ENCODE data around the gene CITED4.

Gene CITED4

DNA sequence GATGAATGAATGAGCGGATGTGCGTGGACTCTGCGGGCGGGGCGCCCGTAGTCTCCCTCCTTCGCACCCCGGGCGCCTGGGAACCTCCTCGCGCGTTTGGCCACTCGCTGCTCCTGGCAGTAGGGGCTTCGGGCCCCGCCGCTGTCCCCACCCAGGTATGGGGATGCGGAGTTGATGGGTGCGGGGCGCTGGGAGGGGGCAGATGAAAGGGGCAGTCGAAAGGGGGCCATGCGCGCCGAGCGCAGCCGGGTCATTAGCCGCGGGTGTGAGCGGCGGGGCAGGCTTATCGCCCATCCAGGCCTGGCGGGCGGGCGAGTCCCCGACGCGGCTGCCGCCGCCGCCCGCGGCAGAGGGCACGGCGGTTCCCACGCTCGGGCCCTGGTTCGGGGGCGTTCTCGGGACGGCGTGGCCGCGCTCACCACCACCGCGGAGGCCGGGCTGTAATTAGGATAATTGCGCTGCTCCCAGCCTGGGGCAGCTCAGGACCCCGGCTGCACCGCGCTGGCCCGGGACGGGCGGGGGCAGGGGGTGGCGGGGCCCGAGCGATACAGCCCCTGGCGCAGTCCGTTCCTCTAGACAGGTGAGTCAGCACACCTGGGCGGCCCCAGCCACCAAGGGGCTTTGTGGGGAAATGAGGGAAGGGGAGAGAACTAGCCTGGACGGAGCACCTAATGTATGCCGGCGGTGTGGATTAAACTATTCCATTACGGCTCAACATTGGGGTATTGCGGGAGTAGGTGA is 22.1 kb upstream of the CITED4 start:
- DNase-seq: no peak

DNA sequence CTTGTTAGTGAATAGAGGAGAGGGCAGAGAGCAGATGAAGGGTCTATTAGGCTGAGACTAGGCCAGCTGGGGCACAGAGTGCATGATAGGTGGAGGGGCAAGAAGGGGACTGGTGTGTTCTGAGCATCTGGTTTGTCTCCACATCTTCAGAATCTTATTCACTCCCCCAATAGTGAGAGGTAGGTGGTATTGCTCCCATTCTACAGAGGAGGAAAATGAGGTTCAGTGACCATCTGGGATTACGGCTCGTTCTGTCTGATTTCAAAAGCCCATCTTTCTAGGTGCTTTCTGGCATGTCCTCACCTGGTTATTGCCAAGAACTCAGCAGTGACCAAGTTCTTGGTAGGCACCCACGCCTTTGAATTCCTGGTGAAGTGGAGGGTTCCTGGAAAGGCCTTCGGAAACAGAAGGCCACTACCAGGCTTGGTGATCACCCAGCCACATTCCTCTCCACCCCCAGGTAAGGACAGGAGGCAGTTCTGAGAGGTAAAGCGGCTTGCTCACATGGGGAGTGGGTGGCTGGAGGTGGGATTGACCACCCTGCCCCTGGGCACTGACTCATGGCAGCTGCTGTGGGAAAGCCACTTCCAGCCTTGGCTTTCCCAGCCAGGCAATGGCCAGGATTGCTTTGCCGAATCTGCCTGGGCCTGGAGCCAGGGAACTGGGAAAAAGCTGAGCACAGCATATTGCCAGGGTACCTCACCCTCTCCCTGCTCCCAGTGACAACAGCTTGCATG is 18.8 kb upstream of the CITED4 start:
- DNase-seq: no peak

DNA sequence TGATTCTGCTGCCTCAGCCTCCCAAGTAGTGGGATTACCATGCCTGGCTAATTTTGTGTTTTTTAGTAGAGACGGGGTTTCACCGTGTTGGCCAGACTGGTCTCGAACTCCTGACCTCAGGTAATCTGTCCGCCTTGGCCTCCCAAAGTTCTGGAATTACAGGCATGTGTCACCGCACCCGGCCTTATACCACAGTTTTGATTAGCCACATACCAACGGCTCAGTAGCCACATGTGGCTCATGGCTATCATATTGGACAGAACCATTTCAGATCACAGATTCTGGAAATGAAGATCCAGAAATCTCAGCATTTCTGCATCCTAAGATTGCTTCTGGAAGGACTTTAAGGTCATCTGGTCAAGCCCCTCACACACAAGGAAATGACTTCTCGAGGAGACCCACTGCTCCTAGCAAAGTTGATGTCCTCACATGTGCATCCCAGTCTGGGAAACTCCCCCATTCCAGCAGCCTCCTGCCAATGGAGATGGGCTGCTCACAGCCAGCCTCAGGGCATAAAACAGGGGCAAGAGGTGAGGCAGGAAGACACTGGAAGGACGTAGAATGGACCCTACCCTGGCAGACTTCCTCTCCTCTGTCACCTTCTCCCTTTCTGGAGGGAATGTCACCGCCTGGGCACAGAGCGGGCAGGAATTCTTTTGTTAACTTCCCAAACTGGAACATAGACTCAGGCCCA is 17.5 kb upstream of the CITED4 start:
- no peak for DNase-seq

DNA sequence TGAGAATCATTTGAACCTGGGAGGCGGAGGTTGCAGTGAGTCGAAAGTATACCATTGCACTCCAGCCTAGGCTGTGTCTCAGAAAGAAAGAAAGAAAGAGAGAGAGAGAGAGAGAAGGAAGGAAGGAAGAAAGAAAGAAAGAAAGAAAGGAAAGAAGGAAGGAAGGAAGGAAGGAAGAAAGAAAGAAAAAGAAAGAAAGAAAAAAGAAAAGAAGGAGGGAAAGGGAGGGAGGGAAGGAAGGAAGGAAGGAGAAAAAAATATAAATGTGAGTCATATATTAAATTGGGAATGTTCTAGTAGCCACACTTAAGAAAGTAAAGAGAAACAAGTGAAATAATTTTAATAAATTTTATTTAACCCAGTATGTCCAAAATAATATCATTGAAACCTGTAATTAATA is 16.7 kb upstream of the CITED4 start:
- DNase-seq: no peak

DNA sequence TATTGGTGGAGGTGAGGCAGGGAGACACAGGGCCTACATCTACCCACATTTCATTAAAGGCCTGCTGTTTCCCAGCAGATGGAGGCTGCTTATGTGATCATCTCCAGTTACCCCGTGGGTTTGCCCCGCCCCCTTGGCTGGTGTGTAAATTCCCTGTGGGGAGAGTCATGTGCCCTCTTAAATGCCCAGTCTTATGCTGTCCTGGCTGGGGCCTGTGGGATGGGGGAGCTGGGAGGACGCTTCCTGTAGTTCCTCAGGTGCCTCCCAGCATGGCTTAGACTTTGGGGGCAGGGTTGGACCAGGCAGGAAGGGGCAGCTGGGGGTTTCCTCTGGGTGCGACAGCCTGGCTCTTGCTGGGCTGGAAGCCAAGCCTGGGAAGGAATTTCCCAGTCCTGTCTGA is 15.5 kb upstream of the CITED4 start:
- DNase-seq: peak; percentile 97

DNA sequence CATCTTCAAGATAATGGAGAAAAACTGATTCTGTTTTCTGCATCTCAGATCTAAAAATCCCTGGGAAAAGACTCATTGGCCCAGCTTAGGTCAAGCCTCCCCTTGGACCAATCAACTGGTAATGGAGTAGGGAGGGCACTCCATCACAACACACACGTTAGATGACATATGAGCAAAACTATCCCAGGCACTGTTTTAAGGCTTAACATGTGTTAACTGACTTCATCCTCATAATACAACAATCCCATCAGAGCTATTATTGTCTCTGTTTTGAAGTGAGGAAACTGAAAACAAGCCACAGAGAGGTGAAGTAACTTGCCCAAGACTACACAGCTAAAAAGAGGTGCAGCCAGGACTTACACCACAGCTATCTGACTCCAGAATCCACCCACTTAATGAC is 14.7 kb upstream of the CITED4 start:
- peak; percentile 39 for DNase-seq

DNA sequence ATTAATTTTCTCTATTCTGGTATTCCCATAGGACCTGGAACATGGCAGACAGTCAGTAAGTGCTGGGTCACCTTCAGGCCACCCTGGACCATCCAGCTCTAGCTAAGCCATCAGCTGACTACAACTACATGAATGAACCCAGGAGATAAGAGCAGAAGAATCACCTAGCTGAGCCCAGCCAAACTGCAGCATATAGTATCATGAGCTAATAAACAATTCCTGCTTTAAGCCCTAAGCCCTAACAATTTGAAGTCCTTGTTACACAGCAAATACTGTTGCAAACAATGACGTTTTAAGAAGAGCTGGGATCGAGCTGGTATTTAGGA is 14.2 kb upstream of the CITED4 start:
- DNase-seq: no peak

DNA sequence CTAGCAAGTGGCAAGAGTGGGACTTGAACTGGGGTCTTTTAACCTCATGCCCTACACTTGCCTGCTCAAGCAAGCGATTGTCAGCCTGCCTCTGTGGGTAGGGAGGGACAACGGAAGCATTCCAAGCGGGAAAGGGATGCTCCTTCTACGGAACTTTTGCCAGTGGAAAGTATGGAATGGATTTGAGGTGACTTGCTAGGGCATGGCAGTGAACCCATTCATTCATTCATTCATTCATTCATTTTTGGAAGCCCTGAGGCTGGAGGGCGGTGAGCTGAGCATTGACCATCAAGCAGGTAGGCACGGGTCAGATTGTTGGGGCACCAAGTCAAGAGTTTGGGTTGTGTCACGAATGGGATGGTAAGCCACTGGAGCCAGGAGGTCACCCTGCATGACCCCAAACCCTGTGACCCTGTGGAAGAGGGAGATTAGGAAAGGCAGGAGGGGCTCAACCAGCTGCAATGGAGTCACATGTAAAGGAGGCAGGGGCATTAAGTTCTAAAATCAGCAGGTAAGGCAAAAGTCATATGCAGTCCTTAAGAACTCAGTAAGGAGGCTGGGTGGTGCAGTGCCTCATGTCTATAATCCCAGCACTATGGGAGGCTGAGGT is 11.8 kb upstream of the CITED4 start:
- no peak for DNase-seq

DNA sequence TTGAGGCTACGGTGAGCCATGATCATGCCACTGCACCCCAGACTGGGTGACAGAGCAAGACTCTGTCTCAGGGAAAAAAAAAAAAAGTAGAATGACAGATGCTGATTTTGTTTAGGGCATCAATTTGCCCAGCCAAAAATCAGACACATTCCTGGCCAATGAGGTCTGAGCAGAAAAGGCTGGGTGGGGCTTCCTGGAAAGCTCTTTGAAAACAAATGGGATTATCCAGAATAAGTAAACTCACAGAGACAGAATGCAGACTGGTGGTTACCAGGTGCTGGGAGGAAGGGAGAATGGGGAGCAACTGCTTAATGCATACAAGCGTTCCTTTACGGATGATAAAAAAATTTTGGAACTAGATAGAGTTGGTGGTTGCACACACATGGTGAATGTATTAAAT is 10.1 kb upstream of the CITED4 start:
- no peak for DNase-seq

DNA sequence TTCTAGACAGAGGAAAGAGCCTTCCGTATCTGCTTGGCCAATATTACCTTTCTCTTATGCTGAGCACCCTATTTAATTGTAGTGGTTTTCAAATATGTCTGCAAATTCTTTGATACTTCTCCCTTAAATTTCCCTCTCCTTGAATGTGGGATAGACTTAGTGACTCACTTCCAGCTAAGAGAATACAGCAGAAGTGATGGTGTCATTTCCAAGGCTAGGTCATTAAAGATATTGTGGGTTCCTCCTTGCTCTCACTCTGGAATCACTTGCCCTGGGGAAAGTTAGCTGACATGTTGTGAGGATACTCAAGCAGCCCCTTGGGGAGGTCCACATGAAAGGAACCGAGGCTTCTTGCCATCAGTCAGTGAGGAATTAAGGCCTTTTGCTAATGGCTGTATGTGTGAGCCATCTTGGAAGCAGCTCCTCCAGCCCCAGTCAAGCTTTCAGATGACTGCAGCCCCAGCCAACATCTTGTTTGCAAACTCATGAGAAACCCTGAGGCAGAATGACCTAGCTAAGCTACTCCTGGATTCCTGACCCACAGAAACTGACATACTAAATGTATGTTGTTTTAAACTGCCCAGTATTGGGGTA is 8.1 kb upstream of the CITED4 start:
- DNase-seq: no peak

DNA sequence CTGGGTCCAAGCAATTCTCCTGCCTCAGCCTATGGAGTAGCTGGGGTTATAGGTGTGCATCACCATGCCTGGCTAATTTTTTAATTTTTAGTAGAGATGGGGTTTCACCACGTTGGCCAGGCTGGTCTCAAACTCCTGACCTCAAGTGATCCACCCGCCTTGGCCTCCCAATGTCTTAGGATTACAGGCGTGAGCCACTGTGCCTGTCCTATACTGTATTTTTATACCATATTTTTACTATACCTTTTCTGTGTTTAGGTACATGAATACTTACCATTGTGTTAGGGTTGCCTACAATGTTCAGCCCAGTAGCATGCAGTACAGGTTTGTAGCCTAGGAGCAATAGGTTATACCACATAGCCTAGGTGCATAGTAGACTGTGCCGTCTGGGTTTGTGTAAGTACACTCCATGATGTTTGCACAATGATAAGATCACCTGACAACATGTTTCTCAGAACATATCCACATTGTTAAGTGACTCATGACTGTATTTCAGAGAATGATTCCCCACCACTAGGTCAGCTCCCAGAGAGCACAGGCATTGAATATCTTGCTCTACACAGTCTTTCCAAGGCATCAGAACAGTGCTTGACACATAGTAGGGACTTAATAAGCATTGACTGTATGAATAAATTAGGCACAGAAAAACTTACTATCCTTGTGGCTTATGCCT is 6.0 kb upstream of the CITED4 start:
- no peak for DNase-seq

DNA sequence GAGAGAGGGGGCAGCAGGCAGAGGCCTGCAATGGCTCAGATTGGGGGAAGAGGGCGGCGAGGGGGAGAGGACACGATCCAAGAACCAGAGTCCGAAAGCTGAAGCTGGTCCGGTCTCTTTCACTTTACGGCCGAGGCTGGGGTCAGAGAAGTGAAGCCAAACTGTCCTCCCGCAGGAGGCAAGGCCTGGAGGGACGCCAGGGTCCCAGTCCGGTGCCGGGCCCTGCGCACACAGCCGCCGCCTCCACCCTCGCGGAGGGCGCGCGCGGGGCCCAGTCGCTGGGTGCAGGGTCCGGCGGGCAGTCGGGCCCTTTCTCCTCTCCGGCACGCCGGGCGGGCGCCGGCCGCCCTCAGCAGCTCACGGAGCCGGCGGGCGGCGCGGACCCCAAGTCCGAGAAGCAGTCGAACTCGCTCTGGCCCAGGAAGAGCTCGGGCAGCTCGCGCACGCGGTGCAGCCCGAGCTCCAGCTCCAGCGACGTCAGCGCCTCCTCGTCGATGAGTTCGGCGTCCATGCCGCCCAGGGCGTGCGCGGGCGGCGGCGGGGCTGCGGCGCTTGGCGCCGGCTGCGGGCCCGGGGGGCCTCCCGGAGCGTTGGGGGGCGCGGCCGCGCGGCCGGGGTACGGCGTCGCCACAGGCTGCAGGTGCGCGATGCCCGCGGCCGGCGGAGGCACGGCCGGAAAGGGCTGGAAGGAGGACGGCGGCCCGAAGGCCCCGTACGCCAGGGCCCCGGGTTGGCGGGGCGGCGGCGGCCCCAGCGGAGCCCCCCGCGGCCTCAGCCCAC is 749 bp downstream of the CITED4 start:
- no peak for DNase-seq

DNA sequence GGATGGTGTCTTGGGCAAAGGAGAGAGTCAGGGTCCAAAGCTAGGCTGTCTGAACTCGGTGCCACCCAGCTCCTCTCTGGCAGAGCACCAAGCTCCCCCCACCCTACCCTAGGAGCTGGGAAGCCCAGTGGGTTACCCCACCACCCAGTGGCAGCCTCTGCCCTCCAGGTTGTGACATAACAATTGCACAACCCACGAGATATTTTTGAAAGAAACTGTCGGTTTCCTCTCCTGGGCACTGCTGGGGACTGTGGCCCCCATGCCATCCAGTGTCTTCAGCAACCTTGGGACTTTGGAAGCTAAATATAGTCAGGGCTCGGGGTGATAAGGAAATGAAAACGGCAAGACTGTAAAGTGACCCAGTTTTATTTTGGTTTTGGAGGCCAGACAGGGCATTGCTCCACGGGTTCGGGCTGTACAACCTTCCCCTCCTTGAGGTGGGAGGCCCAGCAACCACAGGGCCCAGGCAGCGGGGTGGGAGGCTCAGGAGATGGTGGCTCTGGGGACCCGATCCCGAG is 1.4 kb downstream of the CITED4 start:
- no peak for DNase-seq

DNA sequence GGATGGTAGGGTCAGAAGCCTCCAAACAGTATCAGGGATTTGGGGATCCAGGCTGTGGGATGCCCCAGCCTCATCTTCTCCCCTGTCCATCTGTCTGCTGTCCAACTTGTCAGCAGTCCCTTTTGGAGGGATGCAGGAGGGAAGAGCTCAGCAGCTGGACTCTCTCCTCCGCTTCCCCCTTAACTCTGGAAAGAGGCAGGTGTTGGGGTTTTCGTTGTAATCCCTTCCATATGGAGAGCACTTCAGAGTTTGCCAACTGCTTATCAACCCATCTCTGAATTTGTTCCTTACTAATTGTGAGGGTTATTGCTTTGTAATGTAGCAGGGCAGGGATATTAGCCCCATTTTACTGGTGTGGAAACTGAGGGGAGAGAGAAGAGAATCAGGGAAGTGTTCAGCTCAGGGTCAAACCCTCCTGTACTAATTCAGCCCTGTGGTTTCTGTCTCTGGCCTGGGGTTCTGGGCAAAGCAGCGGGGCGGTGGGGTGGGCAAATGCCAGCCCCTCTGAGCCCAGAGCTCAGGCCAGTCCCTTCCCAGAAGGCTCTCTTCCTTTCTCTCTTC is 3.2 kb downstream of the CITED4 start:
- DNase-seq: no peak

DNA sequence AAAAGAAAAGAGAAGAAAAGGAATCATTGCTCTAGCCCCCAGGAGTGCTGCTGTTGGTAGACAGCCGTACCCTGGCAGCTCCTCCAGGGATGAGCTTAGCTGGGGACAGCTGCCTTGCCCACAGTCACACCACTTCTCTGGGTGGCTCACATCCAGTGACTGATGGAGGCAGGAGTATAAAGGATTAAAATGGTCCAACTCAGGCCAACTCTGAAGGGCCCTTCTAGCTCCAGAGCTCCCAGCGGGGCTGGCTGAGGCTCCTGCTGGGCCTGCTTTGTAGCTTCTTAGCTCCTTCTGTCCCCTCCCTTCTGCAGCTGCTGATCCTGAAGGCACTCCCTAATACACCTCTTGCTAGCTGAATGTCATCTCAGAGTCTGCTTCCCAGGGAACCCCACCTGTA is 4.4 kb downstream of the CITED4 start:
- no peak for DNase-seq

DNA sequence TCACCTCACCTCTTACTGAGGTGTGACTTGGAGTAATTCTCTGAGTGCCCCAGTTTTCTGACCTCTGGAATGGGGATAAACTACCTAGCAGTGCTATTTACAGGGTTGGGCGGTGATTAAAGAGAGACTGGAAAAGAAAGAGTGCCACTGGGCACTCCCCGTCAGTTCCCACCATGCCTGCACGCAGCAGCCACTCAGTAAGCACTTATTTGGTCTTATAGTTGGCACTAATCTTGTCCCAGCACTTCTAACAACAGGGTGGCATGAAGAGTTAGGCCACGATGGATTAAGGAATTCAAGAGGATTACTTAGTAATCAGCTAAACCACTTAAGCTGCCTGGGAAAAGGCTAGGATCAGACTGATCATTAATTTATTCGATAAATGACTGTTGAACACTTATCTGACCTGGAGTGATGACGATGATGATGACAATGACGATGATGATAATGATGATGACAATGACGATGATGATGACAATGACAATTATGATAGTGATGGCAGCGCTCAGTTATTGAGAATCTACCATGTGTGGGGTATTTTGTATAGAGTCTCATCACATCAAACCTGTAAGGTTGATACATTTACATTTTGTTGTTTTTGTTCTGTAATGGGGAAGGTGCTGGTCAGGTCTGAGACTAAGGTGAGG is 5.4 kb downstream of the CITED4 start:
- no peak for DNase-seq

DNA sequence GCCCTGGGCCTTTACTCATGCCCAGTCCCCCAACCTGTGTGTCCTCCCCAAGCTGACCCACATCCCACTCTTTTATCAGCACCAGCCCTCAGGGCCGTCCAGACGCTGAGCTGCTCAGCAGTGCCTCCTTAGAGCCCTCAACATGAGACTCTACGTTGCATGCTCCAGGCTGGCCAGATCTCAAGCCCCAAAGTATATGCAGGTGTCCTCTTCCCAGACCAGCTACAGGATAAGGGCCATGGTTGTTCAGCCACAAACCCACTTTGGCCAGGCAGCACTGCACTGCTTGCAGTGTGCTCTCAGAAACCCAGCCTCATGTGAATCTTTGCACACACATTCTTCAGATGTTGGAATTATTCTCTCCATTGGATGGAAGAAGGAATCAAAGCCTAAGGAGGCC is 6.0 kb downstream of the CITED4 start:
- no peak for DNase-seq

DNA sequence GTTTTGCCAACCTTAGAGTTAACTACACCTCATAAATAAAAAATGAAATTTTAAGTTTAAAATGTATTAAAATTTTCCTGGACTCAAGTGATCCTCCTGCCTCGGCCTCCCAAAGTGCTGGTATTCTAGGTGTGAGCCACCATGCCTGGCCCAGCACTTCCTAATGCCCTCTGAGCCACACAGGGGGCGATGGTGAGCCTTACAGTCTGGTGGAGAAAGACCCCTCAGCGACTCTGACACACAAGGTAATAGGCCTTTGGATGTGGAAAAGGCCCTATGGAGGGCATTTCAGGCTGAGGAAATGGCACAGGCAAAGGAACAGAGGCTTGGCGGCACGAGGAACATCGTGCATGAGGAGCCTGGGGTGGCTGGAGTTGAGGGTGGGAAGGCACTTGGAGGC is 6.7 kb downstream of the CITED4 start:
- no peak for DNase-seq

DNA sequence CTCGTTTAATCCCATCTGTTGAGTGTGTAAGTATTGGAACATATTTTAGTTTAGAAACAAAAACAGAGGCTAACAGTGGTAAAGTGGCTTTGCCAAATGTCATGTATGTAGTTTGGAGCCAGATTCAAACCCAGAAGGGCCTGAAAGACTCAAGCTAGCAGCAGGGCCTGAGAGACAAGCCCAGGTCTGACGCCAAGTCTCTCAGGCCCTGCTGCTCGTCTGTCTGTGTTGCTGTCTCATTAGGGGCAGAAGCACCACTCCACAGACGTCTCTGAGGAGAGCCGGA is 8.3 kb downstream of the CITED4 start:
- no peak for DNase-seq

DNA sequence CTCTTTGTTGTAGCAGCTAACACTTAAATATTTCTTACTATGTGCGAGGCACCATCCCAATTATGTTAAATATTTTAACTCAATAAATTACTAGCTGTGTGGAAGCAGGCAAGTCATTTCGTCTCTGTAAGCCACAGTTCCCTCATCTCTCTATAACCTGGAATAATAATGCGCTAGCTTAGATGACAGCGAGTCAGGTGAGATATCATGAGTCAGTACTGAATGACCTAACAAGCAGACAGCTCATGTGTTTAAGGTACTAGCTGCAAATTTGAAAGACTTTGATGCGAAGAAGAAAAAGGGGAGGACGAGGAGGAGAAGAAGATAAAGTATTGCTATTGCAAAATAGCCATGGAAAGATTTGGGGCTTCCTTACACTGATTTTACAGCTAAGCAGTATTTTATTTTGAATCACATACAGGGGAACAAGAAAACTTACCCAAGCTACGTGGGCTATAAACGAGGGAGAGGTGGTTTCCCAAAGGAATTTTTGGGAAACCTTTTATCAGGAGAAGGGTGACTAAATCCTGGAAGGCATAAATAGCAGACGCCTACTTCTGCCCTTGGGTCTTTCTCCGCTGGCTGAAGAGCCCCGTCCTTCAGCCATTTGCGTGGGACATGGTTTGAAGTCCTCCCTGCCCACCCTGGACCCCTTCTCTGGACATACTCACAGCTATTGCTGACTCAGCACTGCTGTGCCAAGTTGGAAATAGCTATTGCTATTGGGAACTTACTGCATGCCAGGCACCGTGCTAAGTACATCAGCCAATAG is 8.9 kb downstream of the CITED4 start:
- no peak for DNase-seq
